K562 (cell line): ENCODE results near the gene SOSTDC1. TPM values are rescaled to one million over a fixed set of nuclear protein-coding genes. Genes with fewer than 3 reads are reported as not detected.

Experiments
- CBFA2T2 ChIP-seq: fragments of 450-650 bp; conservative IDR thresholded peaks from 2 replicates; pipeline ENCODE4 v1.6.1; 2017; ENCODE audit warnings: mild to moderate bottlenecking
- CHD1 ChIP-seq: fragments of 200-600 bp; sonication (generic); IDR thresholded peaks from one replicate; pipeline ENCODE4 v1.6.1; 2012; ENCODE audit warnings: mild to moderate bottlenecking, moderate library complexity, low read length, inconsistent platforms
- MEF2D ChIP-seq: conservative IDR thresholded peaks from 2 replicates; pipeline ENCODE4 v1.6.1; 2016; ENCODE audit warnings: low read depth, missing genetic modification characterization, missing compliant biosample characterization
- TAF15 ChIP-seq: fragments of 200-400 bp; formaldehyde crosslinking; IDR thresholded peaks from 2 replicates; pipeline ENCODE4 v1.6.1; 2017; ENCODE audit warnings: mild to moderate bottlenecking, low read depth, low read length, moderate library complexity
- TFAM ChIP-seq: fragments of 250-450 bp; sonication (Bioruptor Pico); conservative IDR thresholded peaks from 2 replicates; pipeline ENCODE4 v1.5.0; 2021; ENCODE audit warnings: mild to moderate bottlenecking, moderate library complexity
- ZBTB40 ChIP-seq, 2 experiments: fragments of 450-650 bp in 1 of 2; sonication (generic) in 1 of 2; formaldehyde crosslinking in 1 of 2; IDR thresholded peaks; 2 replicates each; pipeline versions ENCODE4 v1.7.1 to v1.9.0; 2016 to 2022; ENCODE audit warnings: inconsistent platforms in 1 of 2, mild to moderate bottlenecking in 1 of 2, missing genetic modification reagents in 1 of 2
- ZNF384 ChIP-seq: IDR thresholded peaks from 2 replicates; pipeline ENCODE4 v1.6.1; 2012; ENCODE audit warnings: low read depth, low read length, improper control_type of control experiment
- polyA plus RNA-seq, 8 experiments: library from polyadenylated mRNA; depleted of rRNA in 4 of 8; stranded (reverse) in 5 of 8; unstranded in 3 of 8; fragments of >200 nt; fragmentation: Nextera tagmentation in 2 of 8; fragmentation: Illumina TruSeq in 1 of 8; extraction: Ambion mirVana in 2 of 8; extraction: Trizol in 1 of 8; gene quantifications; 2 replicates each; pipeline versions ENCODE4 v1.2.1 to v1.2.3, GENCODE V29; 2011 to 2014; ENCODE audit warnings: inconsistent platforms in 1 of 8, missing spikeins in 1 of 8
- total RNA-seq, 7 experiments: library from RNA; depleted of rRNA in 6 of 7; stranded (reverse); fragments of >200 nt in 6 of 7; fragmentation: Illumina TruSeq in 2 of 7; extraction: Trizol in 2 of 7; gene quantifications; 2 replicates each; pipeline versions ENCODE4 v1.2.1 to v1.2.3, GENCODE V29; 2011 to 2021; ENCODE audit warnings: low replicate concordance in 1 of 7
- TF ChIP-seq, protein P1 (sequence below): fragments of 450-650 bp; IDR thresholded peaks from 2 replicates; pipeline ENCODE4 v1.6.1; 2017; ENCODE audit warnings: antibody characterized with exemption
- TF ChIP-seq, protein P2 (sequence below): fragments of 250-450 bp; sonication (Bioruptor Pico); IDR thresholded peaks from 2 replicates; pipeline ENCODE4 v1.9.0; 2021; ENCODE audit warnings: mild to moderate bottlenecking
- TF ChIP-seq, protein P3 (sequence below): fragments of 450-650 bp; IDR thresholded peaks from 2 replicates; pipeline ENCODE4 v1.7.1; 2018; ENCODE audit warnings: mild to moderate bottlenecking, low read depth; ENCODE audit not compliant: partially characterized antibody

SOSTDC1 gene
- total and polyA plus RNA-seq, 9 of the 15 experiments (the other 6 are each of a cell fraction or from before 2014, with no cell fraction given): 8.3 to 48.6 (median 15.9) TPM

GRCh38 chr7:16416289-16417282, 49.0 kb downstream of the SOSTDC1 start (continued):
- TF ChIP-seq, protein P1, sequence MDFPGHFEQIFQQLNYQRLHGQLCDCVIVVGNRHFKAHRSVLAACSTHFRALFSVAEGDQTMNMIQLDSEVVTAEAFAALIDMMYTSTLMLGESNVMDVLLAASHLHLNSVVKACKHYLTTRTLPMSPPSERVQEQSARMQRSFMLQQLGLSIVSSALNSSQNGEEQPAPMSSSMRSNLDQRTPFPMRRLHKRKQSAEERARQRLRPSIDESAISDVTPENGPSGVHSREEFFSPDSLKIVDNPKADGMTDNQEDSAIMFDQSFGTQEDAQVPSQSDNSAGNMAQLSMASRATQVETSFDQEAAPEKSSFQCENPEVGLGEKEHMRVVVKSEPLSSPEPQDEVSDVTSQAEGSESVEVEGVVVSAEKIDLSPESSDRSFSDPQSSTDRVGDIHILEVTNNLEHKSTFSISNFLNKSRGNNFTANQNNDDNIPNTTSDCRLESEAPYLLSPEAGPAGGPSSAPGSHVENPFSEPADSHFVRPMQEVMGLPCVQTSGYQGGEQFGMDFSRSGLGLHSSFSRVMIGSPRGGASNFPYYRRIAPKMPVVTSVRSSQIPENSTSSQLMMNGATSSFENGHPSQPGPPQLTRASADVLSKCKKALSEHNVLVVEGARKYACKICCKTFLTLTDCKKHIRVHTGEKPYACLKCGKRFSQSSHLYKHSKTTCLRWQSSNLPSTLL: no peak
- TF ChIP-seq ZNF384 (peak; percentile 86), MEF2D (tag) (no peak), CBFA2T2 (no peak), TFAM (CRISPR knock-in tag) (no peak), CHD1 (no peak), ZBTB40 (IDR thresholded peaks at IDR 0.05) (peak; percentile 31; the same call in 1 of the 2 replicates), ZBTB40 (CRISPR knock-in tag; IDR thresholded peaks at IDR 0.05) (no peak), TAF15 (no peak)
- TF ChIP-seq, protein P2, sequence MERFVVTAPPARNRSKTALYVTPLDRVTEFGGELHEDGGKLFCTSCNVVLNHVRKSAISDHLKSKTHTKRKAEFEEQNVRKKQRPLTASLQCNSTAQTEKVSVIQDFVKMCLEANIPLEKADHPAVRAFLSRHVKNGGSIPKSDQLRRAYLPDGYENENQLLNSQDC (CRISPR knock-in tag): no peak
- TF ChIP-seq, protein P3, sequence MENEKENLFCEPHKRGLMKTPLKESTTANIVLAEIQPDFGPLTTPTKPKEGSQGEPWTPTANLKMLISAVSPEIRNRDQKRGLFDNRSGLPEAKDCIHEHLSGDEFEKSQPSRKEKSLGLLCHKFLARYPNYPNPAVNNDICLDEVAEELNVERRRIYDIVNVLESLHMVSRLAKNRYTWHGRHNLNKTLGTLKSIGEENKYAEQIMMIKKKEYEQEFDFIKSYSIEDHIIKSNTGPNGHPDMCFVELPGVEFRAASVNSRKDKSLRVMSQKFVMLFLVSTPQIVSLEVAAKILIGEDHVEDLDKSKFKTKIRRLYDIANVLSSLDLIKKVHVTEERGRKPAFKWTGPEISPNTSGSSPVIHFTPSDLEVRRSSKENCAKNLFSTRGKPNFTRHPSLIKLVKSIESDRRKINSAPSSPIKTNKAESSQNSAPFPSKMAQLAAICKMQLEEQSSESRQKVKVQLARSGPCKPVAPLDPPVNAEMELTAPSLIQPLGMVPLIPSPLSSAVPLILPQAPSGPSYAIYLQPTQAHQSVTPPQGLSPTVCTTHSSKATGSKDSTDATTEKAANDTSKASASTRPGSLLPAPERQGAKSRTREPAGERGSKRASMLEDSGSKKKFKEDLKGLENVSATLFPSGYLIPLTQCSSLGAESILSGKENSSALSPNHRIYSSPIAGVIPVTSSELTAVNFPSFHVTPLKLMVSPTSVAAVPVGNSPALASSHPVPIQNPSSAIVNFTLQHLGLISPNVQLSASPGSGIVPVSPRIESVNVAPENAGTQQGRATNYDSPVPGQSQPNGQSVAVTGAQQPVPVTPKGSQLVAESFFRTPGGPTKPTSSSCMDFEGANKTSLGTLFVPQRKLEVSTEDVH: peak; percentile 41
